HepG2 (cell line): ENCODE results near the gene ZNF782. TPM values are rescaled to one million over a fixed set of nuclear protein-coding genes. Genes with fewer than 3 reads are reported as not detected.

Experiments used
- ATF7-NPFF ChIP-seq: sonication (generic); formaldehyde crosslinking; IDR thresholded peaks from 2 replicates; pipeline ENCODE4 v1.8.1; 2023; ENCODE audit warnings: mild to moderate bottlenecking, low read depth, missing genetic modification reagents, moderate library complexity
- BRD4 ChIP-seq: sonication (generic); formaldehyde crosslinking; IDR thresholded peaks from 2 replicates; pipeline ENCODE4 v1.4.0; 2020; ENCODE audit warnings: missing genetic modification reagents
- CBFB ChIP-seq: sonication (generic); formaldehyde crosslinking; IDR thresholded peaks from 2 replicates; pipeline ENCODE4 v1.4.0; 2020; ENCODE audit warnings: missing genetic modification reagents
- CHD2 ChIP-seq: IDR thresholded peaks from 2 replicates; pipeline ENCODE4 v1.6.1; 2011; ENCODE audit warnings: low read depth, low read length, improper control_type of control experiment
- POLR2AphosphoS2 ChIP-seq: IDR thresholded peaks from 2 replicates; pipeline ENCODE4 v1.6.1; 2011; ENCODE audit warnings: low read depth, low read length, improper control_type of control experiment
- RBAK ChIP-seq: sonication (generic); formaldehyde crosslinking; IDR thresholded peaks from 2 replicates; pipeline ENCODE4 v1.5.1; 2020; ENCODE audit warnings: mild to moderate bottlenecking, missing genetic modification reagents
- SMAD9 ChIP-seq: sonication (generic); formaldehyde crosslinking; IDR thresholded peaks from 2 replicates; pipeline ENCODE4 v1.5.1; 2020; ENCODE audit warnings: mild to moderate bottlenecking, missing genetic modification reagents
- ZNF136 ChIP-seq: sonication (generic); formaldehyde crosslinking; IDR thresholded peaks from 2 replicates; pipeline ENCODE4 v1.8.1; 2022; ENCODE audit warnings: low read depth, mild to moderate bottlenecking, moderate library complexity, missing genetic modification reagents
- ZNF44 ChIP-seq: sonication (generic); formaldehyde crosslinking; IDR thresholded peaks from 2 replicates; pipeline ENCODE4 v1.5.1; 2020; ENCODE audit warnings: mild to moderate bottlenecking, missing genetic modification reagents
- ZNF841 ChIP-seq: sonication (generic); formaldehyde crosslinking; IDR thresholded peaks from 2 replicates; pipeline ENCODE4 v1.8.1; 2023; ENCODE audit warnings: missing genetic modification reagents, borderline replicate concordance
- polyA plus RNA-seq, 8 experiments: library from polyadenylated mRNA; depleted of rRNA in 3 of 8; stranded (reverse) in 7 of 8; unstranded in 1 of 8; fragments of >200 nt; fragmentation: Illumina TruSeq in 4 of 8; extraction: Trizol in 4 of 8; gene quantifications; 2 replicates each; pipeline versions ENCODE4 v1.2.1 to v1.2.3, GENCODE V29; 2011 to 2016; ENCODE audit warnings: low read depth in 4 of 8, missing spikeins in 1 of 8, mixed read lengths in 1 of 8; ENCODE audit not compliant: insufficient read depth in 1 of 8
- total RNA-seq, 5 experiments: library from RNA; depleted of rRNA; stranded (reverse); fragments of >200 nt; fragmentation: Illumina TruSeq; extraction: Trizol; gene quantifications; 2 replicates each; pipeline ENCODE4 v1.2.3, GENCODE V29; 2016; ENCODE audit warnings: low read depth in 1 of 5
- TF ChIP-seq, protein P1 (sequence below): sonication (generic); formaldehyde crosslinking; IDR thresholded peaks from 2 replicates; pipeline ENCODE4 v1.5.0; 2020; ENCODE audit warnings: mild to moderate bottlenecking, missing genetic modification reagents, borderline replicate concordance
- TF ChIP-seq, protein P2 (sequence below): sonication (generic); formaldehyde crosslinking; IDR thresholded peaks from 2 replicates; pipeline ENCODE4 v1.5.1; 2020; ENCODE audit warnings: missing genetic modification reagents, mild to moderate bottlenecking, borderline replicate concordance

Gene ZNF782
- total and polyA plus RNA-seq, 2 of the 13 experiments (the other 11 are each of a cell fraction or from before 2014, with no cell fraction given): 1.4 to 4.9 TPM

- TF ChIP-seq, protein P1, sequence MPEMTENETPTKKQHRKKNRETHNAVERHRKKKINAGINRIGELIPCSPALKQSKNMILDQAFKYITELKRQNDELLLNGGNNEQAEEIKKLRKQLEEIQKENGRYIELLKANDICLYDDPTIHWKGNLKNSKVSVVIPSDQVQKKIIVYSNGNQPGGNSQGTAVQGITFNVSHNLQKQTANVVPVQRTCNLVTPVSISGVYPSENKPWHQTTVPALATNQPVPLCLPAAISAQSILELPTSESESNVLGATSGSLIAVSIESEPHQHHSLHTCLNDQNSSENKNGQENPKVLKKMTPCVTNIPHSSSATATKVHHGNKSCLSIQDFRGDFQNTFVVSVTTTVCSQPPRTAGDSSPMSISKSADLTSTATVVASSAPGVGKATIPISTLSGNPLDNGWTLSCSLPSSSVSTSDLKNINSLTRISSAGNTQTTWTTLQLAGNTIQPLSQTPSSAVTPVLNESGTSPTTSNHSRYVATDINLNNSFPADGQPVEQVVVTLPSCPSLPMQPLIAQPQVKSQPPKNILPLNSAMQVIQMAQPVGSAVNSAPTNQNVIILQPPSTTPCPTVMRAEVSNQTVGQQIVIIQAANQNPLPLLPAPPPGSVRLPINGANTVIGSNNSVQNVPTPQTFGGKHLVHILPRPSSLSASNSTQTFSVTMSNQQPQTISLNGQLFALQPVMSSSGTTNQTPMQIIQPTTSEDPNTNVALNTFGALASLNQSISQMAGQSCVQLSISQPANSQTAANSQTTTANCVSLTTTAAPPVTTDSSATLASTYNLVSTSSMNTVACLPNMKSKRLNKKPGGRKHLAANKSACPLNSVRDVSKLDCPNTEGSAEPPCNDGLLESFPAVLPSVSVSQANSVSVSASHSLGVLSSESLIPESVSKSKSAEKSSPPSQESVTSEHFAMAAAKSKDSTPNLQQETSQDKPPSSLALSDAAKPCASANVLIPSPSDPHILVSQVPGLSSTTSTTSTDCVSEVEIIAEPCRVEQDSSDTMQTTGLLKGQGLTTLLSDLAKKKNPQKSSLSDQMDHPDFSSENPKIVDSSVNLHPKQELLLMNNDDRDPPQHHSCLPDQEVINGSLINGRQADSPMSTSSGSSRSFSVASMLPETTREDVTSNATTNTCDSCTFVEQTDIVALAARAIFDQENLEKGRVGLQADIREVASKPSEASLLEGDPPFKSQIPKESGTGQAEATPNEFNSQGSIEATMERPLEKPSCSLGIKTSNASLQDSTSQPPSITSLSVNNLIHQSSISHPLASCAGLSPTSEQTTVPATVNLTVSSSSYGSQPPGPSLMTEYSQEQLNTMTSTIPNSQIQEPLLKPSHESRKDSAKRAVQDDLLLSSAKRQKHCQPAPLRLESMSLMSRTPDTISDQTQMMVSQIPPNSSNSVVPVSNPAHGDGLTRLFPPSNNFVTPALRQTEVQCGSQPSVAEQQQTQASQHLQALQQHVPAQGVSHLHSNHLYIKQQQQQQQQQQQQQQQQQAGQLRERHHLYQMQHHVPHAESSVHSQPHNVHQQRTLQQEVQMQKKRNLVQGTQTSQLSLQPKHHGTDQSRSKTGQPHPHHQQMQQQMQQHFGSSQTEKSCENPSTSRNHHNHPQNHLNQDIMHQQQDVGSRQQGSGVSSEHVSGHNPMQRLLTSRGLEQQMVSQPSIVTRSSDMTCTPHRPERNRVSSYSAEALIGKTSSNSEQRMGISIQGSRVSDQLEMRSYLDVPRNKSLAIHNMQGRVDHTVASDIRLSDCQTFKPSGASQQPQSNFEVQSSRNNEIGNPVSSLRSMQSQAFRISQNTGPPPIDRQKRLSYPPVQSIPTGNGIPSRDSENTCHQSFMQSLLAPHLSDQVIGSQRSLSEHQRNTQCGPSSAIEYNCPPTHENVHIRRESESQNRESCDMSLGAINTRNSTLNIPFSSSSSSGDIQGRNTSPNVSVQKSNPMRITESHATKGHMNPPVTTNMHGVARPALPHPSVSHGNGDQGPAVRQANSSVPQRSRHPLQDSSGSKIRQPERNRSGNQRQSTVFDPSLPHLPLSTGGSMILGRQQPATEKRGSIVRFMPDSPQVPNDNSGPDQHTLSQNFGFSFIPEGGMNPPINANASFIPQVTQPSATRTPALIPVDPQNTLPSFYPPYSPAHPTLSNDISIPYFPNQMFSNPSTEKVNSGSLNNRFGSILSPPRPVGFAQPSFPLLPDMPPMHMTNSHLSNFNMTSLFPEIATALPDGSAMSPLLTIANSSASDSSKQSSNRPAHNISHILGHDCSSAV (CRISPR knock-in tag): no peak
- TF ChIP-seq CHD2 (no peak), ZNF841 (CRISPR knock-in tag) (no peak), RBAK (CRISPR knock-in tag) (no peak), SMAD9 (CRISPR knock-in tag) (no peak), POLR2AphosphoS2 (no peak; the same call in 1 of the 2 replicates), CBFB (CRISPR knock-in tag) (no peak), ZNF44 (CRISPR knock-in tag) (peak; percentile 73; the same call in 1 of the 2 replicates), ZNF136 (CRISPR knock-in tag) (peak; percentile 92), BRD4 (CRISPR knock-in tag) (no peak; the same call in 1 of the 2 replicates), ATF7-NPFF (CRISPR knock-in tag) (no peak)
- TF ChIP-seq, protein P2, sequence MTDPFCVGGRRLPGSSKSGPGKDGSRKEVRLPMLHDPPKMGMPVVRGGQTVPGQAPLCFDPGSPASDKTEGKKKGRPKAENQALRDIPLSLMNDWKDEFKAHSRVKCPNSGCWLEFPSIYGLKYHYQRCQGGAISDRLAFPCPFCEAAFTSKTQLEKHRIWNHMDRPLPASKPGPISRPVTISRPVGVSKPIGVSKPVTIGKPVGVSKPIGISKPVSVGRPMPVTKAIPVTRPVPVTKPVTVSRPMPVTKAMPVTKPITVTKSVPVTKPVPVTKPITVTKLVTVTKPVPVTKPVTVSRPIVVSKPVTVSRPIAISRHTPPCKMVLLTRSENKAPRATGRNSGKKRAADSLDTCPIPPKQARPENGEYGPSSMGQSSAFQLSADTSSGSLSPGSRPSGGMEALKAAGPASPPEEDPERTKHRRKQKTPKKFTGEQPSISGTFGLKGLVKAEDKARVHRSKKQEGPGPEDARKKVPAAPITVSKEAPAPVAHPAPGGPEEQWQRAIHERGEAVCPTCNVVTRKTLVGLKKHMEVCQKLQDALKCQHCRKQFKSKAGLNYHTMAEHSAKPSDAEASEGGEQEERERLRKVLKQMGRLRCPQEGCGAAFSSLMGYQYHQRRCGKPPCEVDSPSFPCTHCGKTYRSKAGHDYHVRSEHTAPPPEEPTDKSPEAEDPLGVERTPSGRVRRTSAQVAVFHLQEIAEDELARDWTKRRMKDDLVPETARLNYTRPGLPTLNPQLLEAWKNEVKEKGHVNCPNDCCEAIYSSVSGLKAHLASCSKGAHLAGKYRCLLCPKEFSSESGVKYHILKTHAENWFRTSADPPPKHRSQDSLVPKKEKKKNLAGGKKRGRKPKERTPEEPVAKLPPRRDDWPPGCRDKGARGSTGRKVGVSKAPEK: no peak; the same call in 1 of the 2 replicates
Observed at GRCh38 chr9:96875461-96876142, 21.3 kb upstream of the ZNF782 start (continued).
